HG03378 (cell line): ENCODE data around the gene KRT6B.
"Not testable (repeated sequence)": the region's sequence is repeated elsewhere in the genome, so short reads cannot be mapped to it uniquely, and the experiment has no call there.

Experiments used
- ATAC-seq: cut with Tn5 transposase; IDR thresholded peaks from one replicate; pipeline ENCODE4 v1.9.1; 2021; ENCODE audit warnings: mild to moderate bottlenecking, moderate library complexity; ENCODE audit not compliant: unreplicated experiment

The KRT6B gene

DNA sequence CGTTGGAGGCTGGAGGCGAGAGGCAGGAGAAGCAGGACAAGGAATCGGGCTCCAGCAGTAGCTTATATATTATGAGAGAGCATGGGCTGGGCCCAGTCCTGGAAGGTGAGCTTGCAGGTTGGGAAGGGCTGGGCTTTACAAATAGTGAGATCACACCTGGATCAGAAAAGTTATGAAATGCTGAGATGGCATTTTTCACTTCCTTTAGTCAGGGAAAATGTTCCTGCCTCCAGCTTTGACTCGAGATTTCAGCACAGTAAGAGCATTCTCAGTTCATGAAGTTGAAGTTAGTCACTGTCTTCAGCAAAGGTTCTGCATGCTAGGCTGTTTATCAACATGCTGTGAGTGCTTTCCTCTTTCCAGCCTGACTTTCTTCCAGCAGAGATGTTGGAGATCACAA lies 21.8 kb upstream of the KRT6B start, which contains the start of gene KRT6C:
KRT6C (minus strand) TSS at position 38 of the 400 bp plus-strand sequence. CDS start 68 bp downstream, outside the sequence.
- no peak for ATAC-seq

DNA sequence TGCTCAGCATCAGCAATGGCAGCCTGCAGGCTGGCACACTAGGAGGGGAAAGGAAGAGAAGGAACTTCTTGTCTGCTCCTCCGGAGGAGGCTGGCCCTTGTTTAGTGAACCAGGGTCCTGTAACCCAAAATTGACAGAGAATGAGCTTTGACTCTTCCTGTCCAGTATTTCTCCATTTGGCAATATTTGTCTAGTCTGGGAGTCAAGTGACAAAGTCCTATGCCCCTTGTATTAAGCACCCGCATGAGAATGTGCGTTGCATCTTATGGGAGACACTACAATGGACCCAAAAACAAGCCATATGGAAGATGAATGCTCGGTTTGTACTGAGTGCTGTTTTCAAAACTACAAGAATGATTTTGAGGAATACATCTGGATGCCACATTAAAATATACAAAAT lies 17.9 kb upstream of the KRT6B start:
- no peak for ATAC-seq

DNA sequence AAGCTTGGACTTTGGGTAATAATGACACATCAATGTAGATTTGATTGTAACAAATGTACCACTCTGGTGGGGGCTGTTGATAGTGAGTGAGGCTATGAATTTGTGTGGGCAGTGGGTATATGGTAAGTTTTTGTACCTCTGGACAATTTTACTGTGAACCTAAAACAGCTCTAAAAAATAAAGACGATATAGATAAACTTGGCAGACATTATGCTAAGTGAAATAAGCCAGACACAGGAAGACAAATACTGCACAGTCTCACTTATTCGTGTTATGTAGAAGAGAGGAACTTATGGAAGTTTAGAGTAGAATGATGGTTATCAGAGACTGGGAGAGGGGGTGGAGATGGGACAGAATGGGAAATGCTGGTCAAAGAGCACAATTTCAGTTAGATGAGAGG lies 13.0 kb upstream of the KRT6B start:
- no peak for ATAC-seq

DNA sequence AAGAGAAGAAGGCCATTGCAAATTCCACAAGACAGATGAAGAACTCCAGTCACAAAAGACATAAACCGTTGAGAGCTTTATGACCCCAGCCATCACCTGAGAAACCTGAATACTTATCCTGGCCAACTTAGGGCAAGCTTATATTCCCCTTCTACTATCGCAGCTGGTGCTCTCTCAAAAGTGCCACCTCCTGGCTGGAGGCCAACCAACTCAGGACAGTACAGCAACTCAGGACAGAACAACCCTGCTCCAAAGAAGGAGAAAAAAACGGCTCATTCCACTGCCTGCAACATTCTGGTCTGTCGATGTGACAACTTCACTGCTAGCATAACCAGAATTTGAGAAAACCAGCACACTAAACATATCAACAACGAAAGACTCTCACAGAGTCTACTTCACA lies 9.7 kb upstream of the KRT6B start:
- no peak for ATAC-seq

DNA sequence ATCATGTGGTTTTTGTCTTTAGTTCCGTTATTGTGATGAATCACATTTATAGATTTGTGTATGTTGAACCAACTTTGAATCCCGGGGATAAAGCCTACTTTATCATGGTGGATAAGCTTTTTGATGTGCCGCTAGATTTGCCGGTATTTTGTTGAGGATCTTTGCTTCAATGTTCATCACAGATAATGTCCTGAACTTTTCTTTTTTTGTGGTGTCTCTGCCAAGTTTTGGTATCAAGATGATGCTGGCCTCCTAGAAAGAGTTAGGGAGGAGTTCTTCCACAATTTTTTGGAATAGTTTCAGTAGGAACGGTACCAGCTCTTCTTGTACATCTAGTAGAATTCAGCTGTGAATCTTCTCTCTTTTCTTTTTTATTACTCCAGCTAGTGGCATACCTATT lies 6.9 kb upstream of the KRT6B start:
- no peak for ATAC-seq

DNA sequence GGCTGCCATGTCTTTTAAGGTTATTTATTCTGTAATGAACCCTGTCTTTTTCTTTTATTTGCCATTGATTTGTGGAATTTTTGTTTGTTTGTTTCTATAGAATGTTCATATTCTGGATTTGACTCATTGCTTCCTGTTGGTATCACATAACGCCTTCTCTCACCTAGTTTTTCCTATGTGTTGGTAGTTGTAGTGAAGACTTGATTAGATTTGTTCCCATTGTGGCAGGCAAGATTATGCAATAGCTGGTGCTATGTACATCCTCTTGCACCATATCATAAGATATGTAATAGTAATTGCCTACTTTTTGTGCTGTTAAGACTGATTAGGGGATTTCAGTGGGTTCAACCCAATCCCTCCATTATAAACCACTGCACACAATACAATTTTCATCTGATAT lies 3.9 kb upstream of the KRT6B start:
- no peak for ATAC-seq

DNA sequence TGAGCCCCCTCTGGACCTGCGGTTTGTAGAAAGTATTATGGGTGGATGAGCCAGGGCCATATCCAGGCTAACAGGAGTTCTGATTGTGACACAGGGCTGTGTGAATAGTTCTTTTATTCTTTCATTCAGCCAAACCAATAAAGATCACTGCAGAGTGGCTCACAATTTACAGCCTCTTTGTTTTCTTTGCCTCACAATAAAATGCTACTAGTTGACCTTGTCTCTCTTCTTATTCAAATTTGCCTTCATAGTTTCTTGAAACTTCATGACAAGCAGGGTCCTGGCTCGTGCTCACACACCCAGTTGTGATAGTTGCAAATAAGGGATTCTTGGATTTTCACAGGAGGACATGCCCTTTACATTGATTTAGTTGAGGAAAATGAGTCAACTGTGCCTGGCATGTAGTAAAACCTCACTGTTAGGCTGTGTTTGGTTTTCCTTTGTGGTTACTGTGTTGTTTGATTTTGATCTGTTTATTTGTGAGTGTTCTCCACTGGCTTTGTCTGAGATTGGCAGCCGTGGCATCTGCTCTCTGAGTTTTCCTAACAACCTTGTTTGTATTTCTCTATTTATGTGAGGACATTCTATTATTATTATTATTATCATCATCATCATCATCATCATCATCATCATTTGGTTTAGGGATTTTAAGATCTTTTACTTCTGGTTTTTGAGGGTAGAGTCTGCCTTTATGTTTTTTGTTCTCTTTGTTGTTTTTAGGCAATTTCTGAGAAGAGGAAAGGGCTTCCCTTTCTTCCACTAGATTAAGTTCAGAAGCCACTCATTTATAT lies 2.7 kb upstream of the KRT6B start:
- ATAC-seq: no peak

DNA sequence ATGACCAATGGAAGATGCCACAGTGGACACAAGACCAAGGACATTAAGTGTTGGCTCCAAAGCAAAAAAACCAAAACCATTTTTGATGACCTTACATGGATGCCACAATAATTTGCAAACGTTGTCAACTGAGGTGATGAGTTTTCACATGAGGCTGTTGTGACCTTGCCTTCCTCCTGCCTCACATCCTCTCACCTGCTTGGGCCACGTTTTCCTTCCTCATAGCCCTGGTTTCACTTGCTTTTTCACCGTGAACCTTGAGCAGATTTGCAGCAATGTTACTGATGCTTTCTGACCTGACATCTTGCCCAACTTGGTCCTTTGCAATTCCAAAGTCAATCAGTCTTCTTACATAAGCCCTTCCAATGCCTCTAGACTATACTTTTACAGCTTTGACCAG lies 3.7 kb downstream of the KRT6B start:
- ATAC-seq: no peak

DNA sequence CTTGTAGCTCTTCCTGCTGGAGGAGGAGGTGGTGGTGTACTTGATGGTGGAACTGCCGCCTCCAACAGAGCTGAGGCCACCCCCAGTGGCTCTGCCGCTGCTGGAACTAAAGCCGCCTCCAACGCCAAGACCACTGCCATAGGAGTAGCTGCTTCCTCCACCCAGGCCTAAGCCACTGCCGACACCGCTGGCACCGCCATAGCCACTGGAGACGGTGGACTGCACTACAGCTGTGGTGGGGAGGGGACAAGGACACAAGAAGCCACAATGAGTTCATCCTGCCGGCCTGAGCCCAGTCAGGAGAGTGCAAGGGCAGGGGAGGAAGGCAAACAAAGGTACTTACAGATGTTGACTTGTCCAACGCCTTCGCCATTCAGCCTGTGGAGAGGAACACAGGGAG lies 4.8 kb downstream of the KRT6B start:
- not testable (repeated sequence) for ATAC-seq

DNA sequence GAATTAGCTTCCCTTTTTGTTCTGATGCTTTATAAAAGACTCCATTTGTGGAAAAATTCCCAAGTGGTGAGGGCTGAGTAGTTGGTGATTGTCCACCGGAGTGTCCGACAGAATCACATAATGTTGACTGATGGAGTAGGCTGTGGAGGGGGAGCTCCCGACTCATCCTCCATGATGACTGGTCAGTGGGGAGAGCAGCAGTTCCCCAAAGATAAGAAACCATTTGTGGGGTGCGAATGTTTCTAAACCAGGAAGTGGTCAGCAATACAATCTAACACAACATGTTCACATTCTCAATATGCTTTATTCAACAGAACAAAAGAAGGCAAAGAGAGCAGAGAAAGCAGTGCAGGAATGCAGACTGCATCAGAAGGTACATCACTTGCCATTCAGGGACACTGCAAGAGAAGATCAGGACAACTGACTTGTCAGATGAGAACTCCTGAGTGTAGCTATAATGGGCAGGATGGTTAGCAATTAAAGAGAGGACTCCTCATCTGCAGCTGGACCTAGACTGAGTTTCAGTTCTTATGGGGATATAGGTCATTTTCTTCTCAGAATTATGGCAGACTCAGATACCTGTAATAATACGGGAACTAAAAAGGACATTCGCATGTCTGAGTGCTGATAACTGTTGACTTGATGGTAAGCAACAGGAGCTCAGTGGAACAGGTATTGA lies 5.4 kb downstream of the KRT6B start:
- no peak for ATAC-seq

DNA sequence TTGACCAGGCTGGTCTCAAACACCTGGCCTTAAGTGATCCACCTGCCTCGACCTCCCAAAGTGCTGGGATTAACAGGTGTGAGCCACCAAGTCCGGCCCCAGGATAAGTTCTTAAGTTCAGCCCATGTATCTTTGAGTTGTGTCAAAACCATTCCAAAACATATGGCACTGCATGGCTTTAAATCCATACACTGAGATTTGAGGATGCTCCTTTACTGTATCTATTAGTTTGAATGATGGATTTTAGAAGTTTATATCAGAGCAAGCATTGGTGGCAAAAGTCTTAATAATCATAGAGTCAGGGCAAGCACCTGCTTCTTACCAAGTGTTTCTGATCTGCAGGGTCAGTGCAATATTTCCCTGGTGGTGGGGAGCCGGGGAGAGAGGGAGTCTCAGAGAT lies 6.1 kb downstream of the KRT6B start:
- no peak for ATAC-seq

DNA sequence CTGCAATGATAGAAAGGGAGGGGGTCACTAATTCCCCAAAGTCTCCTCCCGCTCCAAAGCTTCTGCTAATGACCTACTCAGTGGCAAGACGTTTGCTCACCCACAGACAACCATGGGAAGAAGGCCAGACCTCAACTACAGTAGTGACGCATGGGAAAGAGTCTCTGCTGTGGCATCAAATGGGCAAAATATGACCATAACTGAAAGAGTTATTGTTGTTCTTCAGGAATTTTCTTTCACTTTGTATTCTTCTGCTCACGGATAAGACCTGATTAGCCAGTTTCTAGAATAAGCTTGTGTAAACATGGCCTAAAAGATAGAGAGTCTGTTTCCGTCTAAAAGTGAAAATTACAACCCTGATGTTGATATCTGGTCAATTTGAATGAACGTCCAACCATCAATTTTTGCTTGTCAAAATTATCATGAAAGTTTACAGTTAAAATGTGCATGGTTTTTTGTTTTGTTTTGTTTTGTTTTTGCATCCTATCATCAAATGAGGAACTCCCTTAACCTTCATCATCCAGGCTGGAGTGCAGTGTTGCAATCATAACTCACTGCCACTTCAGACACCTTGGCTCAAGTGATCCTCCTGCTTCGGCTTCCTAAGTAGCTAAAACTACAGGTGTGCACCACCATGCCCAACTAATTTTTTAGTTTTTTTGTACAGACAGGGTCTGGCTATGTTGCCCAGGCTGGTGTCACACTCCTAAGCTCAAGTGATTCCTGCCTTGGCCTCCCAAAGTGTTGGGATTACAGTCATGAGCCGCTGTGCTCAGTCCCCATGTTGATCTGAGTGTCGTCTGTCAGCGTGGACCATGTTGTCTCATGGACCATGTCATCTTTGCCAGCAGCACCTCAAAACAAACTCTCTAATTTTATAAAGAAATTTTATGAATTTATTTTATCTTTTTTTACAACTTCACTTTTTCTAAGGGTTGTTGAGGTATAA lies 7.0 kb downstream of the KRT6B start:
- no peak for ATAC-seq

DNA sequence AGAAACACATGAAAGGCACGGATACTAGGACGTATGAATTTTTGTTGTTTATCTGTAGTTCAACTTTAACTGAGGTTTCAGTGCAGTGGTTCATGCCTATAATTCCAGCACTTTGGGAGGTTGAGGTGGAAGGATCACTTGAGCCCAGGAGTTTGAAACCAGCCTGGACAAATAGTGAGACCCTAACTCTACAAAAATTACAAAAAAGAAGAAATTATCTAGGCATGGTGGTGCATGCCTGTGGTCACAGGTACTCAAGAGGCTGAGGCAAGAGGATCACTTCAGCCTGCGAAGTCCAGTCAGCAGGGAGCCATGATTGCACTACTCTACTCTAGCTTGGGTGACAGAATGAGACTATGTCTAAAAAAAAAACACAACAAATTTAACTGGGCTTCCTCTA lies 8.0 kb downstream of the KRT6B start:
- ATAC-seq: no peak

DNA sequence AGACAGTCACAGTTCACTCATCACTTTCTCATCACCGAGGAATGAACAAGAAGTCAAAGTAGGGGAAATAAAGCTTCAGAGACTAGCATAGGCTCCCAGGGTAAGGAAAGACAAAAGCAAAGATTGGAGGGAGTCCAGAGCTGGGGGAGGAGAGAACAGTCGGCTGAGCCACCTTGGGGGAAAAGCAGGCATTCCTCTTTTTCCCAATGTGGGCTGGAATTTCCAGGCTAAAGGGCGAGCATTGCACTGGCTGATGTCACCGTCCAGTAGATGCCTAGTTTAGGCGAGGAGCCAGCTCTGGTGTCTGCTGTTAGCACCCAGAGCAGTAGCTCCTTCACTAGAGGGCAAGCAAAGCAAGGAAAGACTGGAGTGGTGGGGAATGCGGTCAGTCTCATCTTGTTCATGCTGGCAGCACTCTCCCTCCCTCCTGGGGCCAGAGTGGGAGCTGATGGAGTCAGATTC lies 9.3 kb downstream of the KRT6B start:
- no peak for ATAC-seq

DNA sequence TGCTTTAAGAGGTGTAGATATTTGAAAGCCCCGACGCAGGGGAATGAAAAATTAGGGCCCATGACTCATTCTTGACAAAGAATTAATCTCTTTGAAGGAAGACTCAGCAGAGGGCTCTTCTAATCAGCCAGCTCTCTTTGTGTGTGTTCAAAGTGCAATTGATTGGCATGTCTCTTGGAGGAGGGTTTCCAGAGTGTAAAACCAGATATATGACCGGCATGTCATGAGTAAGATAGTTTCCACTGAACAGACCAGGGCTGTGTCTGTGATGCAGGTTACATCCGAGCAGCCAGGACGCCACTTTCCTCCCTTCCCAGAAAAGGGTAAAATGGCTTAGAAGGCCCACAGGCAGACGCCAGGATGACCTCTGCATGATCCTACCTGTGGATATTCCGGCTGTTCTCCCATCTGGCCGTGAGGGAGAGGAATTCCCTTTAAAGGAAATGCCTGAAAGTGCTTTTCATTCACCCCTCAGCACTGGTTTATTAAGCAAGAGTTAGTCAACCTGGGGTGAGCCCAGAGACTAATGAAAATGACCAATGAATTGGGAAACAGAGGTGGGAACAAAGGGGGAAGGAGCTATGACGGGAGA lies 10.5 kb downstream of the KRT6B start:
- no peak for ATAC-seq

DNA sequence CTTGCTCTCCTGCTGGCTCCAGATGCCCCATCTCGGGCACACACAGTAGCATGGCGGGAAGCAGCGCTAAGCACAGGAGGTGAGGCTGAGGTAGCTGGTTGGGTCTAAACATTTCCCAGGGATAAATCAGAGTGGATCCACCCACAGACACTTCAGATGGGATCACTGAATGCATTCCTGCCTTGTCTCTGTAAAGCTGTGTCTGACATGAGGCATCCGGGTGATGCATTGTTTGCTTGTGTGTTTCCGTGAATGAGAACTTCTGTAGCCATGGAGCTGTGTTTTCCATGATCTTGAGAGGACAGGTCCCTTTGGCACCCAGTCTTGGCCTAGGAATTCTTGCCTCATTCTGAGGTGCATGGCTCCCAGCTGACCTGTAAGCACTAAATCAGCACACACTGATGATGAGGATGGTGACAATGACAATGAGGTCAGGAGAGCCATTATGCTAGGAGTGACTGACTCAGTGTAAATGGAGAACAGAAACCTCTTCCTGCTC lies 11.1 kb downstream of the KRT6B start:
- ATAC-seq: no peak

DNA sequence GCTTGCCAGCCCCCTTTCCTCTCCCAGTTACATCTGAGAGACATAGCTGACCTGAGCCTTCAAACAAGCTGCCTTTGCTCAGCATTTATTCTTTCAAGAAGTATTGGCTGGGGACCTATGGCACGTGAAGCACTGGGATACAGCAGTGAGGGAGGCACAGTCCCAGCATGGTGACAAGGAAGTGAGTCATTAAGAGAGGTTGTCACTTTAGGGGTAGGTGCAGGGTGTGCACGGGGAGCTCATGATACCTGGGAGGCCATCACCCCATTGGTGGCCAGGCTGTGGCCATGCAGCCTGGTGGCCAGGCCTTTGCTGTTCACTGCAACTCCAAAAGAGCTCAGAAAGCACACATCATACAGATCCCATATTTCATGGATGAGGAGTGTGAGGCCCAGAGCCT lies 12.1 kb downstream of the KRT6B start:
- ATAC-seq: no peak

DNA sequence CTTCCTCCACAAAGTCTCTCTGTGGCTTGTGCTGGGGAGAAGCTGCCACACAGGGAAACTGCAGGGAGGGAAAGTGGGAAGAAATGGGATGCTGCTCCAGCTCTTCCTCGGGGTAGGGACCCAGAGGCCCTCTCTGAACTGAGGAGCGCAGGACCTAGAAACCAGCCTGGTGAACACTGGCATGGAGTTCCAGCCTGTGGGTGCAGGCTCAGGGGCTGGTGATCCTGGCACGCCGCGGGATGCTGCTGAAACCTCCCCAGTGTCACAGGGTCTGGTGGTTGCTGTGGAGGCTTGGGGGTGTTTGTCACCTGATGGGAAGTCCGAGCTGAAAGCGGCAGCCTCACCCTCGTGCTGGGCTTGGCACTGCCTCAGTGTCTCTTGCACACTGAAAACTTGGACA lies 12.5 kb downstream of the KRT6B start:
- ATAC-seq: no peak

DNA sequence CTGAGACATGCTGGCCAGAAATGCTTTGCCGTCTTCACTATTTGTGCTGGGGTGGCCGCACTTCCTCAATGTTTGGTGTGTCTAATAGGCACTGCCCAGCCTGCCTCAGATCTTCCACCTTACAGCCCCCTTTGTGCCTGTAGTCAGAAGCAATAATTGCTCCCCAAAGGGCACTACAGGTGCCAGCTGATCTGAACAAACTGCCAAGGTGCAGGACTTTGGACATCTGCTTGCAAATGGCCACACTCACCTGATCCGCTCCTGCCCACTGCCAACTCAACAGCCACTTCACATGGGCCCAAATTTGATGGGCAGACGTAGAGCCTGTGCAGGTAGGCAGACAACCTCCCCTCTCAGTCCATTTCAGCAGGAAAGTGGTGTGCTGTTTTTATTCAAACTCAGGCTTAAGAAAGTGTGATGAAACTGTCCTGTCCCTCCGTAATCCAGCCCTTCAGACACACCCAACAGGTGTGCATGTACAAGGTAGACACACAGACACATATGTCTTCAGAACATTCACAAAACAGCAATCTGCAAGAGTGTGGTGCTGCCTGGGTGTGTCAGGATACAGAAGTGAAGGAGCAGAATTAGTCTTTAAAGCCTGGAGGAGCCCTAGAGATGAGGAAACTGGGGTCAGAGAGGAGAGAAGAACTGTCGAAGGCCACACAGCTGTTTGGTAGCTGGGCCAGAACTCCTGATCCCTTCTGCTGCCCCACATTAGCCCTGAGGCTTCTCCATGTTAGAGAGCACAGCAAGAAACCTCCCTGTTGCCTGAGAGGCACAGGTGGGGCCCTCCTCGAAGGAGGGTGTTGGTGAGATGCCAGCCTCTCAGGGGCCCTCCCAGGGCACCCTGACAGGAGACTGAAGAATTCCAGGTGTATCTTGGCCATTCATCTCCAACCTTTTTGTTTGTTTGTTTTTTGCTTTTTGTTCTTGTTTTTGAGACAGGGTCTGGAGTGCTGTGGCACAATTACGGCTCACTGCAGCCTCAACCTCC lies 13.3 kb downstream of the KRT6B start:
- no peak for ATAC-seq

DNA sequence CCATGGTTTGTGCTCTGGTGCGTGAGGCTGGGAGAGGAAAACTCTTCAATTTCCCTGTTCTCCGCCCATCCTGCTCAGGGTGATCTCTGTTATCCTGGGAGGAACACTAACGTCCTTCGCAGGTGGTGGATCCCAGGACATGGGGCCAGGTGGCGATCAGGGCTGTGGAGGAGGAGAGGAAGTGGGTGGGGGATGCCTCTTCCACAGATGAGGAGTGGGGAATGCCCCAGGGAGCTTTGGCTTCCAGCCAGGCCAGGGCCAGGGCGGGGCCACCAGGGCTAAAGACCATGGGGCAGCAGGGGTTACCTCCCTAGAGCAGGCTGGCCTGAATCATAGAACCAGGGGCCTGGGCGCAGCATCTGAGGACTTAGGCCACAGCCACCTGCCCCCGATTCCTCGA lies 14.4 kb downstream of the KRT6B start:
- no peak for ATAC-seq
